Lung (tissue), 12 donors: Measurements from ENCODE around the gene PRRX2. TPM values are rescaled to one million over a fixed set of nuclear protein-coding genes. Genes with fewer than 3 reads are reported as not detected.

Source experiments
- ATAC-seq: fragments of 200-7000 bp; cut with Tn5 transposase; one replicate; pipeline ENCODE4 v1.9.1; 2020; ENCODE audit warnings: moderate number of reproducible peaks; ENCODE audit not compliant: insufficient read depth, low FRiP score
- DNase-seq, 3 donors: peaks; one replicate each; pipeline ENCODE4 v3.0.0-alpha.2; 2013 to 2017
- H3K27ac ChIP-seq, 2 donors: one replicate each; pipeline ENCODE4 v1.5.1; 2013; ENCODE audit warnings: mild to moderate bottlenecking in 2 of 2, moderate library complexity in 2 of 2, control low read depth in 1 of 2, inconsistent platforms in 1 of 2, low read depth in 1 of 2, low read length in 1 of 2
- H3K27me3 ChIP-seq, 3 donors: one replicate each; pipeline ENCODE4 v1.5.1; 2013; ENCODE audit warnings: low read length in 2 of 3; ENCODE audit not compliant: control insufficient read depth in 3 of 3, insufficient read depth in 3 of 3
- H3K36me3 ChIP-seq, 4 donors: one replicate each; pipeline ENCODE4 v1.5.1; 2013; ENCODE audit warnings: low read length in 4 of 4, mild to moderate bottlenecking in 1 of 4, moderate library complexity in 1 of 4; ENCODE audit not compliant: control insufficient read depth in 4 of 4, insufficient read depth in 4 of 4
- H3K4me1 ChIP-seq, 5 donors: one replicate each; pipeline ENCODE4 v1.5.1; 2013; ENCODE audit warnings: low read length in 5 of 5, mild to moderate bottlenecking in 2 of 5, moderate library complexity in 1 of 5; ENCODE audit not compliant: control insufficient read depth in 5 of 5, insufficient read depth in 5 of 5
- H3K4me3 ChIP-seq: one replicate; pipeline ENCODE4 v1.5.1; 2013; ENCODE audit warnings: mild to moderate bottlenecking, control low read depth, moderate library complexity
- H3K9ac ChIP-seq, 2 donors: one replicate each; pipeline ENCODE4 v1.5.1; 2013; ENCODE audit warnings: low read length in 2 of 2, control low read depth in 1 of 2; ENCODE audit not compliant: insufficient read depth in 1 of 2
- H3K9me3 ChIP-seq, 4 donors: one replicate each; pipeline ENCODE4 v1.5.1; 2013; ENCODE audit warnings: low read length in 3 of 4, mild to moderate bottlenecking in 1 of 4, moderate library complexity in 1 of 4; ENCODE audit not compliant: control insufficient read depth in 4 of 4, insufficient read depth in 3 of 4
- CTCF ChIP-seq: IDR thresholded peaks from 2 replicates; pipeline ENCODE4 v1.5.1; 2012; ENCODE audit warnings: mild to moderate bottlenecking; ENCODE audit errors: control extremely low read depth, extremely low read depth
- WGBS, 2 donors: extraction: QIAGEN DNeasy Blood & Tissue Kit; methylation state at CpG; one replicate each; pipeline ENCODE4 v1.1.7; 2013; 5-methylcytosine and 5-hydroxymethylcytosine counted together
- polyA plus RNA-seq, 2 donors: library from polyadenylated mRNA; stranded (reverse); fragments of 200-250 nt; gene quantifications; one replicate each; pipeline ENCODE4 v1.2.1, GENCODE V29; 2013
- total RNA-seq, 2 donors: library from RNA; depleted of rRNA in 1 of 2; stranded (reverse); fragments of >200 nt in 1 of 2; gene quantifications; one replicate each; pipeline ENCODE4 v1.2.1, GENCODE V29; 2014 to 2021
- donor health status: control.
- donor health status: control.
- donor health status: Bipolar disorder and iron deficiency.
- donor health status: healthy.
- donor health status: DM: yes; HTN: yes; CAD: no.

PRRX2 gene
- total and polyA plus RNA-seq, 4 donors = 2.2 to 3.8 (median 3.5) TPM

- Histone ChIP-seq H3K4me1 (no peaks in the 10 kb centered on the region), H3K27ac (no peak overlapping the region), H3K9ac (no peak overlapping the region), H3K4me3 (no peak overlapping the region), H3K27me3 (peaks cover 0 to 10% (median 0%) of the 10 kb centered on the region in 3 donors), H3K36me3 (no peaks in the 10 kb centered on the region), H3K9me3 (no peaks in the 10 kb centered on the region)
- ATAC-seq = no peak
- WGBS, 2 donors = 80 to 87% methylated on average over 7 of the region's 7 CpGs
- no peak for TF ChIP-seq CTCF
- no peak for DNase-seq
Measured at GRCh38 chr9:129682381-129682780, 16.9 kb downstream of the PRRX2 start.

GRCh38 chr9:129685220-129685932 is 19.9 kb downstream of the PRRX2 start:
- ATAC-seq = no peak
- no peaks in the 10 kb centered on the region for H3K9me3 ChIP-seq
- TF ChIP-seq CTCF = no peak
- no peak overlapping the region for H3K9ac ChIP-seq
- DNase-seq = no peak
- no peak overlapping the region for H3K27ac ChIP-seq
- H3K27me3 ChIP-seq = peaks cover 0 to 5% (median 0%) of the 10 kb centered on the region in 3 donors
- H3K4me1 ChIP-seq = no peaks in the 10 kb centered on the region
- no peak overlapping the region for H3K4me3 ChIP-seq
- H3K36me3 ChIP-seq = no peaks in the 10 kb centered on the region
- WGBS, 2 donors = 78 to 80% methylated on average over 15 of the region's 15 CpGs

GRCh38 chr9:129685933-129686259 is 20.4 kb downstream of the PRRX2 start:
- Histone ChIP-seq H3K9ac (no peak overlapping the region), H3K4me1 (no peaks in the 10 kb centered on the region), H3K27me3 (peaks cover 0 to 5% (median 0%) of the 10 kb centered on the region in 3 donors), H3K9me3 (no peaks in the 10 kb centered on the region), H3K36me3 (no peaks in the 10 kb centered on the region), H3K4me3 (no peak overlapping the region), H3K27ac (no peak overlapping the region)
- no peak for TF ChIP-seq CTCF
- DNase-seq (no peak), ATAC-seq (no peak)
- whole genome bisulfite sequencing, 2 donors = 72 to 82% methylated on average over 3 of the region's 3 CpGs

- no peak overlapping the region for H3K27ac ChIP-seq
- no peaks in the 10 kb centered on the region for H3K4me1 ChIP-seq
- DNase-seq (no peak), ATAC-seq (no peak)
- 70 to 71% methylated on average over 9 of the region's 9 CpGs for WGBS, 2 donors
- TF ChIP-seq CTCF = no peak
- no peak overlapping the region for H3K9ac ChIP-seq
- H3K4me3 ChIP-seq = no peak overlapping the region
- peaks cover 0 to 5% (median 0%) of the 10 kb centered on the region in 3 donors for H3K27me3 ChIP-seq
- no peaks in the 10 kb centered on the region for H3K9me3 ChIP-seq
- no peaks in the 10 kb centered on the region for H3K36me3 ChIP-seq
Measured at GRCh38 chr9:129686736-129687135, 21.3 kb downstream of the PRRX2 start.
